Measurements from ENCODE around the gene COL4A1.

COL4A1 gene

DNA sequence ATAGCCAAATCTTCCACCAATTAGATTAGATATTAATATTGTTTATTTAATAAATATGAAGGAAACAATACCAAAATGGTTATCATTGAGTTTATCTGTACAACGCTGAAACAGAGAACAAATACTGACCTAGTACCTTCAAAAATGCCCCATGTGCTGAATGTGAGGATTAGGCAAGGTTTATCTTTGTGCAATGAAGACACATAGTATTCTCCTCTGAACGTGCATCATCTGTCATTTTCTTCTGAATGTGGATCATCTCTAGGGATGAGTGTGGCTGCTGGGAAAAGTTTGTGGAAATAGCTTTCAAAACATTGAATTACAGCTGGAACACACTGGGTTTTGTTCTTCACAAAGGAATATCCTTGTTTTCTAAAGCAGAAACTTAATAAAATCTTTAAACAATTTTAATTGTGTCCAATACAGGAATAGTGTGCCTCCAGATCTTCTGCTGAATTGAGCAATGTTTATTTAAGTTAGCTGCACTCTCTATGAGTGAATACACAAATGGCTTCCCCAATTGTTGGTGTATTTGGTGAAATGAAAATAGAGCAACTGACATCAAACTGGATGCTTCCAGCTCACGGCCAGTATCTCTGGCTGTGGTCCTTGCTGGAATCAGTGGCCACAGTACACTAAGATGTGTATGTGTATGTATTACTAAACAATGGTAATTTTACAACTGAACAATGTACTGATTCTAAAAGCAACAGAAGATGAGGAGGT is 6.7 kb downstream of the COL4A1 start:
- Histone ChIP-seq H3F3A (ENCODE audit: low read depth) (no peaks in the 10 kb centered on the region), H3K79me2 (ENCODE audit: insufficient read depth, low read length) (no peaks in the 10 kb centered on the region), H3K4me2 (ENCODE audit: low read depth, low read length, poor library complexity, severe bottlenecking) (no peak overlapping the region), H3K4me3 (ENCODE audit: low read length, poor library complexity, severe bottlenecking) (no peak overlapping the region), H3K9me3 (ENCODE audit: insufficient read depth, low read depth, low read length) (no peaks in the 10 kb centered on the region), H2AFZ (ENCODE audit: low read length) (no peak overlapping the region), H3K9me2 (replicated peaks; ENCODE audit: low read depth, low read length) (no peaks in the 10 kb centered on the region), H4K20me1 (ENCODE audit: insufficient read depth, low read length, poor library complexity, severe bottlenecking) (no peaks in the 10 kb centered on the region), H3K9ac (ENCODE audit: low read depth, low read length, poor library complexity, severe bottlenecking) (no peak overlapping the region), H3K27me3 (ENCODE audit: insufficient read depth, low read length, poor library complexity, severe bottlenecking) (no peaks in the 10 kb centered on the region), H3K4me1 (ENCODE audit: insufficient read depth, low read length, poor library complexity, severe bottlenecking) (no peaks in the 10 kb centered on the region), H3K36me3 (ENCODE audit: insufficient read depth, low read length) (no peaks in the 10 kb centered on the region)
- TF ChIP-seq, protein P1, sequence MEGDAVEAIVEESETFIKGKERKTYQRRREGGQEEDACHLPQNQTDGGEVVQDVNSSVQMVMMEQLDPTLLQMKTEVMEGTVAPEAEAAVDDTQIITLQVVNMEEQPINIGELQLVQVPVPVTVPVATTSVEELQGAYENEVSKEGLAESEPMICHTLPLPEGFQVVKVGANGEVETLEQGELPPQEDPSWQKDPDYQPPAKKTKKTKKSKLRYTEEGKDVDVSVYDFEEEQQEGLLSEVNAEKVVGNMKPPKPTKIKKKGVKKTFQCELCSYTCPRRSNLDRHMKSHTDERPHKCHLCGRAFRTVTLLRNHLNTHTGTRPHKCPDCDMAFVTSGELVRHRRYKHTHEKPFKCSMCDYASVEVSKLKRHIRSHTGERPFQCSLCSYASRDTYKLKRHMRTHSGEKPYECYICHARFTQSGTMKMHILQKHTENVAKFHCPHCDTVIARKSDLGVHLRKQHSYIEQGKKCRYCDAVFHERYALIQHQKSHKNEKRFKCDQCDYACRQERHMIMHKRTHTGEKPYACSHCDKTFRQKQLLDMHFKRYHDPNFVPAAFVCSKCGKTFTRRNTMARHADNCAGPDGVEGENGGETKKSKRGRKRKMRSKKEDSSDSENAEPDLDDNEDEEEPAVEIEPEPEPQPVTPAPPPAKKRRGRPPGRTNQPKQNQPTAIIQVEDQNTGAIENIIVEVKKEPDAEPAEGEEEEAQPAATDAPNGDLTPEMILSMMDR (conservative IDR thresholded peaks at IDR 0.05; ENCODE audit: low read length), result no peak

DNA sequence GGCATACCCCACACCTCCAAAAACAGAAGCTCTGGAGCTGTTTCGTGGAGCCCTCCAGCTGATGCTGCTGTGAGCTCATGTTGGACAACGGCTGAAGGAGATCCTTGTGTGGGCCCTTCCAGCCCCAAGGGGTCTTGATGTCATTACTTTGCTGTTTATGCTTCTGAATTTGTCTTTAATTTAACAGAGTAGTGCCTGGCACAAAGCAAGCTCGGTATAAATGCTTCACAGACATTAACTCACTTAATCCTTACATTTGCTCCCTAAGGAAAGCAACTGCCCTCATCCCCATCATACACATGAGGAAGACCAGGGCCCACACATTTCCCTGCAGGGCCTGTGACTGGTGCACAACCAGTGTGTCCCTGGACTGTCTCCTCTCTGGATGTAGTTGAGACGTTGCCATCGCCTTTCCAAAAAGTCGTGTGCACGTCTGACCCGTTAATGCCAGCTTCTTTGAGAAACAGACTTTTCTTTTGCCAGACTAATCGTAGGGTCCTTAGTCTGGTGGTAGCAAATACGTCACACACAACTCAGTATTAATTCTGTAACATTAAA is 7.6 kb downstream of the COL4A1 start:
- H3K9me2 ChIP-seq (replicated peaks; ENCODE audit: low read depth, low read length), result no peaks in the 10 kb centered on the region
- no peak overlapping the region for H2AFZ ChIP-seq (ENCODE audit: low read length)
- H3K79me2 ChIP-seq (ENCODE audit: insufficient read depth, low read length), result no peaks in the 10 kb centered on the region
- H3K9ac ChIP-seq (ENCODE audit: low read depth, low read length, poor library complexity, severe bottlenecking), result no peak overlapping the region
- H3K4me2 ChIP-seq (ENCODE audit: low read depth, low read length, poor library complexity, severe bottlenecking), result no peak overlapping the region
- no peak overlapping the region for H3K4me3 ChIP-seq (ENCODE audit: low read length, poor library complexity, severe bottlenecking)
- H4K20me1 ChIP-seq (ENCODE audit: insufficient read depth, low read length, poor library complexity, severe bottlenecking), result no peaks in the 10 kb centered on the region
- H3K36me3 ChIP-seq (ENCODE audit: insufficient read depth, low read length), result no peaks in the 10 kb centered on the region
- H3K27me3 ChIP-seq (ENCODE audit: insufficient read depth, low read length, poor library complexity, severe bottlenecking), result no peaks in the 10 kb centered on the region
- no peaks in the 10 kb centered on the region for H3K4me1 ChIP-seq (ENCODE audit: insufficient read depth, low read length, poor library complexity, severe bottlenecking)
- no peaks in the 10 kb centered on the region for H3F3A ChIP-seq (ENCODE audit: low read depth)
- no peaks in the 10 kb centered on the region for H3K9me3 ChIP-seq (ENCODE audit: insufficient read depth, low read depth, low read length)
- TF ChIP-seq, protein P1 (conservative IDR thresholded peaks at IDR 0.05; ENCODE audit: low read length), result no peak
- no peak for TF ChIP-seq EZH2phosphoT487 (IDR thresholded peaks at IDR 0.05; ENCODE audit: borderline replicate concordance)

DNA sequence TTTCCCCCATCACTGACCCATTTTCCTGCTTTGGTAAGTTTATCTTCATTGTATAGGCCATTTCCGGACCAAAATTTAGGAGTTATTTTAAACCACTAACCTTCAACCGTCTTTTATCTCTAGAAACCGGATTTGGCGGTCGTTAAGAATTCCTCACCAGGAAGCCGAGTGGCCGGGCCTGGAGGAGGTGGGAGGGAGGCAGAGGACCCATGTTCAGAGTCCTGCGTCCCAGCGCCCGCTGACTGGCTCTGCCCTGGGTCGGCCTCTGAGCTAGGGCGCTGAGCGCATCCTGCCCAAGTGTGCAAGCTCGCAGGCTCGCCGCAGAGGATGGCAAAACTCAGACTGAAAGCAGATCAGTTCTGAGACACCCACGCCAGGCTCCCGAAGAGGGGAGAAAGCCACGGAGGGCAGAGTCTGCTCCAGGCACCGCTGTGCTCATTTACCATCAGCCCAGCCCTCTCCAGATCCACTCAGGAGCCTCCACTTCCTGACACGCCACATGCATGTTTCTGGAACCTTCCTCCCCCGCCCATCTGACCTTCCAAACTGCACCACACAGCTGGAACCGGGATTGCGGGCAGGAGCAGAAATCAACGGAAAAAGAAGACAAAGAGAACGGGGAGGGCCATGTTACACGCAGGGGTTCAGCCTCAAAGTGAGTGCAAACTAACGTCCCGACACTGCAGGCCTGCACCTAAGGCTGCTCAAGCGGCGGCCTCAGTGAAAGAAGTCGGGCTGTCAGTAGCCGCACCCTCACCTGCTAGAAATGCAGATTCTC is 8.3 kb downstream of the COL4A1 start:
- H3K4me2 ChIP-seq (ENCODE audit: low read depth, low read length, poor library complexity, severe bottlenecking), result no peak overlapping the region
- no peak for TF ChIP-seq EZH2phosphoT487 (IDR thresholded peaks at IDR 0.05; ENCODE audit: borderline replicate concordance)
- TF ChIP-seq, protein P1 (conservative IDR thresholded peaks at IDR 0.05; ENCODE audit: low read length), result no peak
- H3K9ac ChIP-seq (ENCODE audit: low read depth, low read length, poor library complexity, severe bottlenecking), result no peak overlapping the region

More for the DNA sequence above, 8.3 kb downstream of the COL4A1 start:
- no peaks in the 10 kb centered on the region for H4K20me1 ChIP-seq (ENCODE audit: insufficient read depth, low read length, poor library complexity, severe bottlenecking)
- H3K4me1 ChIP-seq (ENCODE audit: insufficient read depth, low read length, poor library complexity, severe bottlenecking), result no peaks in the 10 kb centered on the region
- H3K27me3 ChIP-seq (ENCODE audit: insufficient read depth, low read length, poor library complexity, severe bottlenecking), result no peaks in the 10 kb centered on the region
- H3K4me3 ChIP-seq (ENCODE audit: low read length, poor library complexity, severe bottlenecking), result no peak overlapping the region
- no peaks in the 10 kb centered on the region for H3F3A ChIP-seq (ENCODE audit: low read depth)
- H3K9me2 ChIP-seq (replicated peaks; ENCODE audit: low read depth, low read length), result no peaks in the 10 kb centered on the region
- no peaks in the 10 kb centered on the region for H3K9me3 ChIP-seq (ENCODE audit: insufficient read depth, low read depth, low read length)
- no peaks in the 10 kb centered on the region for H3K79me2 ChIP-seq (ENCODE audit: insufficient read depth, low read length)
- no peak overlapping the region for H2AFZ ChIP-seq (ENCODE audit: low read length)
- no peaks in the 10 kb centered on the region for H3K36me3 ChIP-seq (ENCODE audit: insufficient read depth, low read length)

Measured in Loucy (cell line).